Neural cell (in vitro differentiated cells): ENCODE results near the gene TOMM20.

Experiments used
- EP300 ChIP-seq: fragments of 450-650 bp; conservative IDR thresholded peaks from 2 replicates; pipeline ENCODE4 v1.6.1; 2014; ENCODE audit warnings: antibody characterized with exemption, mild to moderate bottlenecking, moderate library complexity; ENCODE audit not compliant: poor library complexity, severe bottlenecking
- EZH2 ChIP-seq: fragments of 200-600, 300-800 bp; shearing (Covaris generic), sonication (generic); IDR thresholded peaks from 2 replicates; pipeline ENCODE4 v1.6.1; 2014; ENCODE audit warnings: antibody characterized with exemption, low read length, borderline replicate concordance, mild to moderate bottlenecking; ENCODE audit not compliant: insufficient read depth, poor library complexity, severe bottlenecking
- POLR2AphosphoS5 ChIP-seq: IDR thresholded peaks from 2 replicates; pipeline ENCODE4 v1.6.1; 2012
- REST ChIP-seq: IDR thresholded peaks from 2 replicates; pipeline ENCODE4 v1.6.1; 2012; ENCODE audit warnings: borderline replicate concordance
- TF ChIP-seq, protein P1 (sequence below): fragments of 450-650 bp; IDR thresholded peaks from 2 replicates; pipeline ENCODE4 v1.5.1; 2014; ENCODE audit warnings: antibody characterized with exemption, mild to moderate bottlenecking, moderate library complexity; ENCODE audit not compliant: poor library complexity, severe bottlenecking

DNA sequence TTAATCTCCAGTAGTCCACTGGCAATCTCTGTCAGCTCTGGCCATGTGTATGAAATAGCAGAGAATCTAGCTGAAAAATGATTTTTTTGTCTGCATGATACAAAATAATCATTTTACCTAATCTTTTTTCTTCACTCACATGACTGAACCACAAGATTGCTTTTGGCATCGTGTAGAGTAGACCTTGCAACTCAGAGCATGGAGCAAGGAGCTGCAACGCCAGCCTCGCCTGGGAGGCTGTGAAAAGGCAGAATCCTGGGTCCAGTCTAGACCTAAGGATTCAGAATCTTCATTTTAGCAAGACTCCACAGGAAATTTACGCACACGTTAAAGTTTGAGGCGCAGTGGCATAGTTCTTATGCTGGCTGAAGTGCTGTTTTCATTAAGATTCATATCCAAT, 40.2 kb downstream of the TOMM20 start:
- TF ChIP-seq, protein P1, sequence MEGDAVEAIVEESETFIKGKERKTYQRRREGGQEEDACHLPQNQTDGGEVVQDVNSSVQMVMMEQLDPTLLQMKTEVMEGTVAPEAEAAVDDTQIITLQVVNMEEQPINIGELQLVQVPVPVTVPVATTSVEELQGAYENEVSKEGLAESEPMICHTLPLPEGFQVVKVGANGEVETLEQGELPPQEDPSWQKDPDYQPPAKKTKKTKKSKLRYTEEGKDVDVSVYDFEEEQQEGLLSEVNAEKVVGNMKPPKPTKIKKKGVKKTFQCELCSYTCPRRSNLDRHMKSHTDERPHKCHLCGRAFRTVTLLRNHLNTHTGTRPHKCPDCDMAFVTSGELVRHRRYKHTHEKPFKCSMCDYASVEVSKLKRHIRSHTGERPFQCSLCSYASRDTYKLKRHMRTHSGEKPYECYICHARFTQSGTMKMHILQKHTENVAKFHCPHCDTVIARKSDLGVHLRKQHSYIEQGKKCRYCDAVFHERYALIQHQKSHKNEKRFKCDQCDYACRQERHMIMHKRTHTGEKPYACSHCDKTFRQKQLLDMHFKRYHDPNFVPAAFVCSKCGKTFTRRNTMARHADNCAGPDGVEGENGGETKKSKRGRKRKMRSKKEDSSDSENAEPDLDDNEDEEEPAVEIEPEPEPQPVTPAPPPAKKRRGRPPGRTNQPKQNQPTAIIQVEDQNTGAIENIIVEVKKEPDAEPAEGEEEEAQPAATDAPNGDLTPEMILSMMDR, result no peak
- TF ChIP-seq POLR2AphosphoS5 (no peak), EP300 (no peak), EZH2 (no peak), REST (no peak)
